IMR-90 (cell line): ENCODE data around the gene ATXN1. TPM values are rescaled to one million over a fixed set of nuclear protein-coding genes. Genes with fewer than 3 reads are reported as not detected.
A peak's percentile ranks its signal among the peaks of the same experiment; 100 is the strongest.

Experiments used
- ATAC-seq: fragments of 200-7000 bp; cut with Tn5 transposase; 2 replicates; pipeline ENCODE4 v1.9.1; 2020; ENCODE audit warnings: low read depth, mild to moderate bottlenecking, moderate library complexity
- BruUV-seq: library from RNA; stranded (reverse); fragments of 400-500 nt; replicated peaks from 2 replicates; lab custom pipeline; 2021; lab: Mats Ljungman, UMichigan
- CTCF ChIA-PET: fragments of 300-600 bp; formaldehyde crosslinking; extraction: SDS; loops from one replicate; lab custom pipeline; 2021; ENCODE audit warnings: antibody characterized with exemption; lab: Yijun Ruan, JAX
- POLR2A ChIA-PET: fragments of 300-600 bp; sonication (Branson Sonifier 250); formaldehyde crosslinking; loops from one replicate; lab custom pipeline; 2022; ENCODE audit warnings: antibody characterized with exemption; ENCODE audit not compliant: unreplicated experiment; lab: Charles Lee
- DNase-seq: peaks from one replicate; pipeline ENCODE4 v3.0.0; 2013
- H2AFZ ChIP-seq: replicated peaks from 2 replicates; pipeline ENCODE3; 2013; ENCODE audit warnings: low read length, mild to moderate bottlenecking; ENCODE audit not compliant: poor library complexity
- H2AK5ac ChIP-seq: 2 replicates; pipeline ENCODE4 v1.6.1; 2013; ENCODE audit warnings: low read depth, low read length, inconsistent platforms
- H2AK9ac ChIP-seq: replicated peaks from 2 replicates; pipeline ENCODE3; 2013; ENCODE audit warnings: mild to moderate bottlenecking, low read depth, low read length, moderate library complexity; ENCODE audit not compliant: poor library complexity
- H2BK120ac ChIP-seq: 2 replicates; pipeline ENCODE4 v1.6.1; 2013; ENCODE audit warnings: low read depth, low read length, inconsistent platforms
- H2BK15ac ChIP-seq: 3 replicates; pipeline ENCODE4 v1.6.1; 2013; ENCODE audit warnings: low read depth, low read length, inconsistent platforms
- H2BK20ac ChIP-seq: 2 replicates; pipeline ENCODE4 v1.6.1; 2013; ENCODE audit warnings: low read depth, mild to moderate bottlenecking, inconsistent platforms, low read length, moderate library complexity
- H2BK5ac ChIP-seq: 2 replicates; pipeline ENCODE4 v1.6.1; 2013; ENCODE audit warnings: mild to moderate bottlenecking, low read depth, low read length, inconsistent platforms; ENCODE audit not compliant: poor library complexity, severe bottlenecking
- H3K14ac ChIP-seq: replicated peaks from 2 replicates; pipeline ENCODE4 v1.6.1; 2013; ENCODE audit warnings: low read depth, low read length, inconsistent platforms
- H3K18ac ChIP-seq: 2 replicates; pipeline ENCODE4 v1.6.1; 2013; ENCODE audit warnings: low read depth, low read length, control low read depth
- H3K23ac ChIP-seq: 2 replicates; pipeline ENCODE4 v1.6.1; 2013; ENCODE audit warnings: low read depth, low read length, inconsistent platforms
- H3K27ac ChIP-seq: 2 replicates; pipeline ENCODE4 v1.5.1; 2013; ENCODE audit warnings: mild to moderate bottlenecking, control low read depth, low read length; ENCODE audit not compliant: insufficient read depth
- H3K27me3 ChIP-seq: 2 replicates; pipeline ENCODE4 v1.6.1; 2013; ENCODE audit warnings: low read length; ENCODE audit not compliant: control insufficient read depth, insufficient read depth
- H3K36me3 ChIP-seq: 2 replicates; pipeline ENCODE4 v1.6.1; 2013; ENCODE audit warnings: low read length, mixed read lengths; ENCODE audit not compliant: control insufficient read depth, insufficient read depth
- H3K4ac ChIP-seq: 2 replicates; pipeline ENCODE4 v1.6.1; 2013; ENCODE audit warnings: low read depth, low read length, inconsistent platforms
- H3K4me1 ChIP-seq: 2 replicates; pipeline ENCODE4 v1.6.1; 2013; ENCODE audit warnings: low read length, mixed read lengths; ENCODE audit not compliant: control insufficient read depth, insufficient read depth
- H3K4me2 ChIP-seq: 2 replicates; pipeline ENCODE4 v1.6.1; 2013; ENCODE audit warnings: low read depth, mild to moderate bottlenecking, control low read depth, low read length, moderate library complexity
- H3K4me3 ChIP-seq: 2 replicates; pipeline ENCODE4 v1.5.1; 2013; ENCODE audit warnings: low read depth, mild to moderate bottlenecking, control low read depth, low read length, moderate library complexity; ENCODE audit not compliant: insufficient read depth
- H3K56ac ChIP-seq: 2 replicates; pipeline ENCODE4 v1.6.1; 2013; ENCODE audit warnings: low read length, inconsistent platforms; ENCODE audit not compliant: insufficient read depth; ENCODE audit errors: extremely low read depth
- H3K79me1 ChIP-seq, 2 experiments: 2 replicates each; pipeline ENCODE4 v1.6.1; 2013; ENCODE audit warnings: low read length in 2 of 2, inconsistent platforms in 1 of 2, low read depth in 1 of 2
- H3K9ac ChIP-seq: 2 replicates; pipeline ENCODE4 v1.6.1; 2013; ENCODE audit warnings: low read depth, low read length, control low read depth
- H3K9me1 ChIP-seq: 2 replicates; pipeline ENCODE4 v1.6.1; 2013; ENCODE audit warnings: low read length, inconsistent platforms; ENCODE audit not compliant: insufficient read depth
- H3K9me3 ChIP-seq: 2 replicates; pipeline ENCODE4 v1.6.1; 2013; ENCODE audit warnings: low read length; ENCODE audit not compliant: control insufficient read depth, insufficient read depth
- H4K20me1 ChIP-seq: 2 replicates; pipeline ENCODE4 v1.6.1; 2013; ENCODE audit warnings: low read length, inconsistent platforms; ENCODE audit not compliant: insufficient read depth
- H4K5ac ChIP-seq: 2 replicates; pipeline ENCODE4 v1.6.1; 2013; ENCODE audit warnings: mild to moderate bottlenecking, low read depth, low read length, control low read depth
- H4K8ac ChIP-seq, 2 experiments: 2 replicates each; pipeline ENCODE4 v1.6.1; 2013; ENCODE audit warnings: low read depth in 2 of 2, low read length in 2 of 2, control low read depth in 1 of 2, inconsistent platforms in 1 of 2
- H4K91ac ChIP-seq: 2 replicates; pipeline ENCODE4 v1.6.1; 2013; ENCODE audit warnings: low read depth, low read length, inconsistent platforms; ENCODE audit not compliant: insufficient read depth
- BHLHE40 ChIP-seq: fragments of 150-350 bp; IDR thresholded peaks from 2 replicates; pipeline ENCODE4 v1.6.1; 2016; ENCODE audit warnings: mild to moderate bottlenecking, low read depth, low read length
- CEBPB ChIP-seq: IDR thresholded peaks from 2 replicates; pipeline ENCODE4 v1.6.1; 2012; ENCODE audit warnings: low read depth, low read length, improper control_type of control experiment
- CHD1 ChIP-seq: IDR thresholded peaks from 2 replicates; pipeline ENCODE4 v1.6.1; 2012; ENCODE audit warnings: low read depth, low read length, improper control_type of control experiment
- FOS ChIP-seq: fragments of 150-350 bp; IDR thresholded peaks from 2 replicates; pipeline ENCODE4 v1.6.1; 2016; ENCODE audit warnings: low read depth, low read length
- MAFK ChIP-seq: IDR thresholded peaks from 2 replicates; pipeline ENCODE4 v1.6.1; 2012; ENCODE audit warnings: low read depth, low read length, improper control_type of control experiment
- MAZ ChIP-seq: IDR thresholded peaks from 2 replicates; pipeline ENCODE4 v1.6.1; 2012; ENCODE audit warnings: low read depth, mild to moderate bottlenecking, low read length, improper control_type of control experiment, moderate library complexity, borderline replicate concordance
- MXI1 ChIP-seq: IDR thresholded peaks from 2 replicates; pipeline ENCODE4 v1.6.1; 2012; ENCODE audit warnings: low read depth, mild to moderate bottlenecking, low read length, moderate library complexity, borderline replicate concordance
- NFE2L2 ChIP-seq: fragments of 150-350 bp; IDR thresholded peaks from 2 replicates; pipeline ENCODE4 v1.6.1; 2016; ENCODE audit warnings: low read depth, mild to moderate bottlenecking, low read length
- POLR2A ChIP-seq: IDR thresholded peaks from 2 replicates; pipeline ENCODE4 v1.6.1; 2012; ENCODE audit warnings: mild to moderate bottlenecking, low read depth, low read length
- RAD21 ChIP-seq: IDR thresholded peaks from 2 replicates; pipeline ENCODE4 v1.6.1; 2012; ENCODE audit warnings: low read length, improper control_type of control experiment
- RCOR1 ChIP-seq: IDR thresholded peaks from 2 replicates; pipeline ENCODE4 v1.6.1; 2012; ENCODE audit warnings: mild to moderate bottlenecking, low read length, improper control_type of control experiment; ENCODE audit not compliant: insufficient replicate concordance
- RFX5 ChIP-seq: IDR thresholded peaks from 2 replicates; pipeline ENCODE4 v1.8.0; 2012; ENCODE audit warnings: low read depth, mild to moderate bottlenecking, low read length, moderate library complexity
- SMC3 ChIP-seq: fragments of 150-350 bp; IDR thresholded peaks from 2 replicates; pipeline ENCODE4 v1.6.1; 2016; ENCODE audit warnings: low read depth, mild to moderate bottlenecking, antibody characterized with exemption, low read length, moderate library complexity
- WGBS, 2 experiments: methylation state at CpG; one replicate each; pipeline versions ENCODE4 v1.1.5 to v1.1.7; 2013; ENCODE audit warnings: missing lambda C conversion rate in 2 of 2; ENCODE audit not compliant: insufficient read length in 1 of 2; ENCODE audit errors: extremely low coverage in 2 of 2; 5-methylcytosine and 5-hydroxymethylcytosine counted together
- dilution Hi-C: fragments of 300-500 bp; cut with HindIII; formaldehyde crosslinking; loops from one replicate; pipeline ENCODE4 v1.14.3; 2018; ENCODE audit warnings: low sequenced_read_pairs; ENCODE audit not compliant: unreplicated experiment
- in situ Hi-C: fragments of 300-500 bp; cut with MboI; formaldehyde crosslinking; loops from 3 replicates; pipeline ENCODE4 v1.14.3; 2019; ENCODE audit warnings: low sequenced_read_pairs, inconsistent platforms, mixed read lengths
- intact Hi-C: fragments of 100-400 bp; cut with micrococcal nuclease; formaldehyde crosslinking; loops from 2 replicates; pipeline ENCODE4 v1.10.0; 2022
- polyA plus RNA-seq, 3 experiments: library from polyadenylated mRNA; depleted of rRNA; stranded (reverse); fragments of >200 nt; gene quantifications; 2 replicates each; pipeline ENCODE4 v1.2.3, GENCODE V29; 2012; ENCODE audit warnings: low replicate concordance in 1 of 3
- total RNA-seq: library from RNA; depleted of rRNA; stranded (reverse); fragments of >200 nt; gene quantifications from 2 replicates; pipeline ENCODE4 v1.2.3, GENCODE V29; 2012
- TF ChIP-seq, protein P1 (sequence below): fragments of 150-350 bp; IDR thresholded peaks from 2 replicates; pipeline ENCODE4 v1.6.1; 2016; ENCODE audit warnings: low read depth, mild to moderate bottlenecking, low read length, moderate library complexity, borderline replicate concordance
- TF ChIP-seq, protein P2 (sequence below): fragments of 150-350 bp; IDR thresholded peaks from 2 replicates; pipeline ENCODE4 v1.6.1; 2017; ENCODE audit warnings: mild to moderate bottlenecking, antibody characterized with exemption, low read length, low read depth
- TF ChIP-seq, protein P3 (sequence below): conservative IDR thresholded peaks from 2 replicates; pipeline ENCODE4 v1.5.1; 2012; ENCODE audit warnings: mild to moderate bottlenecking, low read depth, low read length, improper control_type of control experiment

ATXN1 gene
- total and polyA plus RNA-seq, 2 of the 4 experiments (the other 2 are of a cell fraction), result 7.3 to 11.1 TPM

DNA sequence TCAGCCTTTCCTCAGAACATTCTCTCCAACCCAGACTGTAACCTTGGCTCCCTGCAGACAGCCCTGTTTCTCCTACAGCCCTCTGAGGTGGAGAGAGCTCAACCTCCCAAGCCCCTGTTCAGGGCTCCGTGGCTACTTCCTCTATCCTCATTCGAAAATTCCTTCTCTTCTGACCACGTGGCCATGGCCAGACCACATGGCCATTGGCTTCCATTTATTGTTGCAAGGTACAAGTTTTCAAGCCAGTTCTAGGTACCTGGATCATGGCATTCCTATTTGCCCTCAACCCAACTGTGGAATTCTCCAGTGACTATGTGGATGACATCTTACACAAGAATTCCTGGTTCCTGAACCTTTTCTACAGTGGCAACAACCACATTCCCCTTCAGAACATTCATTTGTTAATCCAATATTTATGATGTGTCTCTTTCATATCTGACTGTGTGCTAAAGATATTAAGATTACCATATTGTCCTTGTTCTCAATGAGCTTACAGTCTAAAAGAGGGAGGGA lies 361.0 kb downstream of the ATXN1 start:
- Histone ChIP-seq H2AK9ac (no peak overlapping the region), H3K56ac (no peak overlapping the region), H3K4me3 (no peak overlapping the region), H3K27me3 (no peaks in the 10 kb centered on the region), H2BK15ac (no peak overlapping the region; the same call in 2 of the 3 replicates), H3K14ac (no peak overlapping the region; the same call in 1 of the 2 replicates), H3K4me1 (peaks cover 45% of the 10 kb centered on the region), H4K5ac (peak overlapping the region; percentile 46; the same call in 1 of the 2 replicates), H3K36me3 (peaks cover 3% of the 10 kb centered on the region), H4K20me1 (no peaks in the 10 kb centered on the region), H4K91ac (peak overlapping the region; percentile 37), H3K9me1 (peaks cover 23% of the 10 kb centered on the region; the same call in 1 of the 2 replicates), H3K79me1 (peaks cover 13 to 44% of the 10 kb centered on the region in 2 experiments), H2BK20ac (no peak overlapping the region), H3K9me3 (no peaks in the 10 kb centered on the region), H3K23ac (no peak overlapping the region), H3K4me2 (no peak overlapping the region), H2BK120ac (no peak overlapping the region; the same call in 1 of the 2 replicates), H3K9ac (no peak overlapping the region), H2BK5ac (no peak overlapping the region), H3K18ac (peak overlapping the region; percentile 6), H3K4ac (peak overlapping the region; percentile 29; the same call in 1 of the 2 replicates), H4K8ac (no peak overlapping the region), H2AFZ (no peak overlapping the region), H3K27ac (no peak overlapping the region), H2AK5ac (peak overlapping the region; percentile 51)
- in situ Hi-C loops, result loop anchor here (10.0 kb wide), 1 partner anchor 364 kb away; the partner anchor contains the start of gene ATXN1
- dilution Hi-C loops, result no loop called here
- CTCF ChIA-PET, result no interaction called here
- TF ChIP-seq FOS (no peak), NFE2L2 (no peak), POLR2A (no peak), BHLHE40 (no peak), CHD1 (no peak), MAZ (no peak), SMC3 (no peak), RFX5 (no peak), MAFK (no peak), CEBPB (no peak), RAD21 (no peak), MXI1 (no peak), RCOR1 (no peak)
- TF ChIP-seq, protein P1, sequence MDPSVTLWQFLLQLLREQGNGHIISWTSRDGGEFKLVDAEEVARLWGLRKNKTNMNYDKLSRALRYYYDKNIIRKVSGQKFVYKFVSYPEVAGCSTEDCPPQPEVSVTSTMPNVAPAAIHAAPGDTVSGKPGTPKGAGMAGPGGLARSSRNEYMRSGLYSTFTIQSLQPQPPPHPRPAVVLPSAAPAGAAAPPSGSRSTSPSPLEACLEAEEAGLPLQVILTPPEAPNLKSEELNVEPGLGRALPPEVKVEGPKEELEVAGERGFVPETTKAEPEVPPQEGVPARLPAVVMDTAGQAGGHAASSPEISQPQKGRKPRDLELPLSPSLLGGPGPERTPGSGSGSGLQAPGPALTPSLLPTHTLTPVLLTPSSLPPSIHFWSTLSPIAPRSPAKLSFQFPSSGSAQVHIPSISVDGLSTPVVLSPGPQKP, result no peak
- TF ChIP-seq, protein P2, sequence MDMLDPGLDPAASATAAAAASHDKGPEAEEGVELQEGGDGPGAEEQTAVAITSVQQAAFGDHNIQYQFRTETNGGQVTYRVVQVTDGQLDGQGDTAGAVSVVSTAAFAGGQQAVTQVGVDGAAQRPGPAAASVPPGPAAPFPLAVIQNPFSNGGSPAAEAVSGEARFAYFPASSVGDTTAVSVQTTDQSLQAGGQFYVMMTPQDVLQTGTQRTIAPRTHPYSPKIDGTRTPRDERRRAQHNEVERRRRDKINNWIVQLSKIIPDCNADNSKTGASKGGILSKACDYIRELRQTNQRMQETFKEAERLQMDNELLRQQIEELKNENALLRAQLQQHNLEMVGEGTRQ, result no peak
- TF ChIP-seq, protein P3, sequence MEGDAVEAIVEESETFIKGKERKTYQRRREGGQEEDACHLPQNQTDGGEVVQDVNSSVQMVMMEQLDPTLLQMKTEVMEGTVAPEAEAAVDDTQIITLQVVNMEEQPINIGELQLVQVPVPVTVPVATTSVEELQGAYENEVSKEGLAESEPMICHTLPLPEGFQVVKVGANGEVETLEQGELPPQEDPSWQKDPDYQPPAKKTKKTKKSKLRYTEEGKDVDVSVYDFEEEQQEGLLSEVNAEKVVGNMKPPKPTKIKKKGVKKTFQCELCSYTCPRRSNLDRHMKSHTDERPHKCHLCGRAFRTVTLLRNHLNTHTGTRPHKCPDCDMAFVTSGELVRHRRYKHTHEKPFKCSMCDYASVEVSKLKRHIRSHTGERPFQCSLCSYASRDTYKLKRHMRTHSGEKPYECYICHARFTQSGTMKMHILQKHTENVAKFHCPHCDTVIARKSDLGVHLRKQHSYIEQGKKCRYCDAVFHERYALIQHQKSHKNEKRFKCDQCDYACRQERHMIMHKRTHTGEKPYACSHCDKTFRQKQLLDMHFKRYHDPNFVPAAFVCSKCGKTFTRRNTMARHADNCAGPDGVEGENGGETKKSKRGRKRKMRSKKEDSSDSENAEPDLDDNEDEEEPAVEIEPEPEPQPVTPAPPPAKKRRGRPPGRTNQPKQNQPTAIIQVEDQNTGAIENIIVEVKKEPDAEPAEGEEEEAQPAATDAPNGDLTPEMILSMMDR, result no peak
- BruUV-seq, result no TSS peak
- WGBS, 2 experiments, result no CpG with 5 or more reads among the region's 3 CpGs
- intact Hi-C loops, result loop anchor here (5.0 to 10.0 kb wide), 3 partner anchors 112 to 564 kb away; partner anchors contain the start of gene ATXN1
- ATAC-seq, result no peak
- POLR2A ChIA-PET, result interaction anchor here (0.6 kb wide), 1 partner anchor 18 kb away, joined by 4 read pairs; no protein-coding TSS in a partner anchor
- DNase-seq, result no peak
